HepG2 (cell line): ENCODE data around the gene RBCK1. TPM values are rescaled to one million over a fixed set of nuclear protein-coding genes. Genes with fewer than 3 reads are reported as not detected.
A peak's percentile ranks its signal among the peaks of the same experiment; 100 is the strongest.

Experiments used
- ATAC-seq: fragments of 200-7000 bp; cut with Tn5 transposase; 3 replicates; pipeline ENCODE4 v1.9.1; 2020; ENCODE audit warnings: mild to moderate bottlenecking, moderate library complexity
- BruUV-seq: library from RNA; stranded (reverse); fragments of 400-500 nt; replicated peaks from 2 replicates; lab custom pipeline; 2021; lab: Mats Ljungman, UMichigan
- CTCF ChIA-PET: fragments of 300-600 bp; formaldehyde crosslinking; extraction: SDS; loops from one replicate; lab custom pipeline; 2021; ENCODE audit warnings: low total read pairs, inconsistent platforms, low intra/inter-chr PET ratio; lab: Yijun Ruan, JAX
- POLR2A ChIA-PET: fragments of 350-600 bp; sonication (Branson Sonifier 250); formaldehyde crosslinking; loops from one replicate; lab custom pipeline; 2020; ENCODE audit warnings: antibody characterized with exemption, inconsistent platforms; lab: Yijun Ruan, JAX
- DNase-seq: peaks from one replicate; pipeline ENCODE4 v3.0.0-alpha.2; 2015; ENCODE audit warnings: low spot score
- FAIRE-seq: peaks from 3 replicates; lab custom pipeline; 2011; peaks lifted over from hg19 to GRCh38; lab: Jason Lieb, UNC
- H2AFZ ChIP-seq: one replicate; pipeline ENCODE4 v1.6.1; 2011; ENCODE audit warnings: low read length, inconsistent platforms
- H3K27ac ChIP-seq: fragments of 300-600 bp; 3 replicates; pipeline ENCODE4 v1.8.0; 2011; ENCODE audit warnings: mixed run types, mild to moderate bottlenecking, mixed read lengths, low read length, inconsistent platforms; ENCODE audit not compliant: insufficient read depth; ENCODE audit errors: extremely low read length
- H3K27me3 ChIP-seq, 2 experiments: fragments of 200-600 bp in 1 of 2; 2 replicates in 1 of 2; 3 replicates in 1 of 2; pipeline versions ENCODE4 v1.6.0 to v1.8.0; 2011; ENCODE audit warnings: low read length in 2 of 2, mild to moderate bottlenecking in 2 of 2, moderate library complexity in 2 of 2, inconsistent platforms in 1 of 2; ENCODE audit not compliant: insufficient read depth in 2 of 2, control insufficient read depth in 1 of 2
- H3K36me3 ChIP-seq, 2 experiments: fragments of 200-600 bp in 1 of 2; replicated peaks in 1 of 2; 2 replicates in 1 of 2; 3 replicates in 1 of 2; pipeline versions ENCODE4 v1.5.1 to v1.8.0; 2011; ENCODE audit warnings: low read length in 2 of 2, inconsistent platforms in 1 of 2; ENCODE audit not compliant: insufficient read depth in 2 of 2, control insufficient read depth in 1 of 2
- H3K4me1 ChIP-seq: 2 replicates; pipeline ENCODE4 v1.5.1; 2012; ENCODE audit warnings: low read length, inconsistent platforms; ENCODE audit not compliant: insufficient read depth
- H3K4me2 ChIP-seq: 2 replicates; pipeline ENCODE4 v1.6.0; 2011; ENCODE audit warnings: low read depth, low read length, inconsistent platforms
- H3K4me3 ChIP-seq, 3 experiments: fragments of 200-600 bp in 1 of 3; sonication (generic), shearing (Covaris generic) in 1 of 3; replicated peaks in 1 of 3; 2 replicates each; pipeline ENCODE4 v1.5.1; 2011 to 2016; ENCODE audit warnings: low read length in 3 of 3, inconsistent platforms in 2 of 3, low read depth in 2 of 3, mild to moderate bottlenecking in 2 of 3, control low read depth in 1 of 3, mixed read lengths in 1 of 3; ENCODE audit not compliant: insufficient read depth in 1 of 3
- H3K79me2 ChIP-seq: one replicate; pipeline ENCODE4 v1.6.1; 2011; ENCODE audit warnings: low read length, inconsistent platforms; ENCODE audit not compliant: insufficient read depth
- H3K9ac ChIP-seq: 2 replicates; pipeline ENCODE4 v1.6.0; 2011; ENCODE audit warnings: mild to moderate bottlenecking, low read depth, low read length, inconsistent platforms; ENCODE audit not compliant: insufficient read depth
- H3K9me3 ChIP-seq: 2 replicates; pipeline ENCODE4 v1.5.1; 2012; ENCODE audit warnings: mild to moderate bottlenecking, low read length
- H4K20me1 ChIP-seq: 2 replicates; pipeline ENCODE4 v1.6.0; 2011; ENCODE audit warnings: inconsistent platforms, mild to moderate bottlenecking, low read length, moderate library complexity; ENCODE audit not compliant: insufficient read depth
- ARNTL ChIP-seq: sonication (generic); formaldehyde crosslinking; IDR thresholded peaks from 2 replicates; pipeline ENCODE4 v1.4.0; 2020; ENCODE audit warnings: mild to moderate bottlenecking, missing genetic modification reagents
- BATF2 ChIP-seq: sonication (generic); formaldehyde crosslinking; IDR thresholded peaks from 2 replicates; pipeline ENCODE4 v1.8.0; 2022; ENCODE audit warnings: mild to moderate bottlenecking, missing genetic modification reagents, moderate library complexity
- BORCS8-MEF2B ChIP-seq: sonication (generic); formaldehyde crosslinking; IDR thresholded peaks from 2 replicates; pipeline ENCODE4 v1.8.0; 2022; ENCODE audit warnings: mild to moderate bottlenecking, missing genetic modification reagents
- GTF3A ChIP-seq: sonication (generic); formaldehyde crosslinking; conservative IDR thresholded peaks from 2 replicates; pipeline ENCODE4 v1.4.0; 2020; ENCODE audit warnings: mild to moderate bottlenecking, missing genetic modification reagents
- IKZF1 ChIP-seq: fragments of 450-650 bp; IDR thresholded peaks from 2 replicates; pipeline ENCODE4 v1.7.1; 2016
- KLF12 ChIP-seq: sonication (generic); formaldehyde crosslinking; IDR thresholded peaks from 2 replicates; pipeline ENCODE4 v1.4.0; 2020; ENCODE audit warnings: missing genetic modification reagents, borderline replicate concordance
- NRL ChIP-seq: sonication (generic); formaldehyde crosslinking; IDR thresholded peaks from 2 replicates; pipeline ENCODE4 v1.5.0; 2020; ENCODE audit warnings: missing genetic modification reagents, mild to moderate bottlenecking, moderate library complexity, borderline replicate concordance
- PCBP2 ChIP-seq: fragments of 200-400 bp; formaldehyde crosslinking; optimal IDR thresholded peaks from 2 replicates; pipeline ENCODE3; 2018; ENCODE audit warnings: low read length, low read depth; ENCODE audit not compliant: poor library complexity, severe bottlenecking
- POLR2A ChIP-seq, 2 experiments: IDR thresholded peaks; 2 replicates each; pipeline ENCODE4 v1.6.1; 2011; ENCODE audit warnings: low read depth in 2 of 2, low read length in 2 of 2, mild to moderate bottlenecking in 1 of 2, moderate library complexity in 1 of 2; ENCODE audit not compliant: insufficient read depth in 1 of 2
- PRDM15 ChIP-seq: sonication (generic); formaldehyde crosslinking; IDR thresholded peaks from 2 replicates; pipeline ENCODE4 v1.4.0; 2020; ENCODE audit warnings: missing genetic modification reagents
- SALL2 ChIP-seq: sonication (generic); formaldehyde crosslinking; IDR thresholded peaks from 2 replicates; pipeline ENCODE4 v1.8.1; 2023; ENCODE audit warnings: mild to moderate bottlenecking, missing genetic modification reagents, inconsistent platforms
- TOPORS ChIP-seq: sonication (generic); formaldehyde crosslinking; IDR thresholded peaks from 2 replicates; pipeline ENCODE4 v1.8.0; 2023; ENCODE audit warnings: mild to moderate bottlenecking, missing genetic modification reagents
- YY1 ChIP-seq: IDR thresholded peaks from 2 replicates; pipeline ENCODE4 v1.6.1; 2011; ENCODE audit warnings: low read length, low read depth, moderate library complexity, mild to moderate bottlenecking; ENCODE audit not compliant: insufficient read depth, insufficient replicate concordance
- ZBTB20 ChIP-seq: sonication (generic); formaldehyde crosslinking; IDR thresholded peaks from 2 replicates; pipeline ENCODE4 v1.8.1; 2023; ENCODE audit warnings: missing genetic modification reagents, low read depth, mild to moderate bottlenecking, borderline replicate concordance
- ZFP36 ChIP-seq: fragments of 150-350 bp; IDR thresholded peaks from 2 replicates; pipeline ENCODE4 v1.6.1; 2018; ENCODE audit warnings: borderline replicate concordance, low read length, low read depth; ENCODE audit not compliant: partially characterized antibody
- ZNF124 ChIP-seq: sonication (generic); formaldehyde crosslinking; IDR thresholded peaks from 2 replicates; pipeline ENCODE4 v1.4.0; 2020; ENCODE audit warnings: missing genetic modification reagents
- ZNF234 ChIP-seq: sonication (generic); formaldehyde crosslinking; conservative IDR thresholded peaks from 2 replicates; pipeline ENCODE4 v1.5.1; 2020; ENCODE audit warnings: mild to moderate bottlenecking, missing genetic modification reagents
- WGBS: methylation state at CpG from one replicate; pipeline ENCODE4 v1.1.6; 2017; ENCODE audit warnings: low lambda C conversion rate; 5-methylcytosine and 5-hydroxymethylcytosine counted together
- in situ Hi-C: cut with HindIII; loops from 2 replicates; pipeline ENCODE4 v1.10.0; 2017; ENCODE audit warnings: low pct_unique_long_range_greater_than_20kb; ENCODE audit not compliant: extremely low pct_ligation_motif_present
- intact Hi-C: fragments of 100-400 bp; cut with micrococcal nuclease; formaldehyde crosslinking; loops from one replicate; pipeline ENCODE4 v1.10.0; 2022; ENCODE audit not compliant: unreplicated experiment
- polyA plus RNA-seq, 8 experiments: library from polyadenylated mRNA; depleted of rRNA in 3 of 8; stranded (reverse) in 7 of 8; unstranded in 1 of 8; fragments of >200 nt; fragmentation: Illumina TruSeq in 4 of 8; extraction: Trizol in 4 of 8; gene quantifications; 2 replicates each; pipeline versions ENCODE4 v1.2.1 to v1.2.3, GENCODE V29; 2011 to 2016; ENCODE audit warnings: low read depth in 4 of 8, missing spikeins in 1 of 8, mixed read lengths in 1 of 8; ENCODE audit not compliant: insufficient read depth in 1 of 8
- total RNA-seq, 5 experiments: library from RNA; depleted of rRNA; stranded (reverse); fragments of >200 nt; fragmentation: Illumina TruSeq; extraction: Trizol; gene quantifications; 2 replicates each; pipeline ENCODE4 v1.2.3, GENCODE V29; 2016; ENCODE audit warnings: low read depth in 1 of 5
- TF ChIP-seq, protein P1 (sequence below): sonication (generic); formaldehyde crosslinking; IDR thresholded peaks from 2 replicates; pipeline ENCODE4 v1.4.0; 2020; ENCODE audit warnings: mild to moderate bottlenecking, missing genetic modification reagents
- TF ChIP-seq, protein P2 (sequence below): IDR thresholded peaks from 2 replicates; pipeline ENCODE4 v1.6.1; 2016; ENCODE audit warnings: missing compliant biosample characterization, missing genetic modification reagents, borderline replicate concordance

The RBCK1 gene
- total and polyA plus RNA-seq, 2 of the 13 experiments (the other 11 are each of a cell fraction or from before 2014, with no cell fraction given): 149 to 215 TPM

GRCh38 chr20:428658-429200, 20.6 kb downstream of the RBCK1 start:
- intact Hi-C loops (no loop called here), in situ Hi-C loops (no loop called here)
- Histone ChIP-seq H3K9ac (no peak overlapping the region), H3K4me1 (no peaks in the 10 kb centered on the region), H3K9me3 (no peaks in the 10 kb centered on the region), H3K4me3 (no peak overlapping the region), H3K27me3 (no peaks in the 10 kb centered on the region), H2AFZ (no peak overlapping the region), H3K36me3 (peaks cover 35 to 61% of the 10 kb centered on the region in 2 experiments), H3K27ac (no peak overlapping the region), H3K4me2 (no peak overlapping the region), H4K20me1 (no peaks in the 10 kb centered on the region), H3K79me2 (no peaks in the 10 kb centered on the region)
- ATAC-seq: peak; percentile 1; the same call in 2 of the 3 replicates
- WGBS: 92% methylated on average over 14 of the region's 14 CpGs
- FAIRE-seq: no peak
- no peak for DNase-seq
- POLR2A ChIA-PET: interaction anchor here (1.1 to 3.3 kb wide), 5 partner anchors 21 to 66 kb away, joined by 3 to 18 read pairs (median 10); partner anchors contain the start of gene RBCK1
- no TSS peak for BruUV-seq
- CTCF ChIA-PET: interaction anchor here (1.1 kb wide), 1 partner anchor 75 kb away, joined by 3 read pairs; no protein-coding TSS in a partner anchor
- TF ChIP-seq KLF12 (CRISPR knock-in tag) (no peak), ZNF234 (CRISPR knock-in tag) (no peak), TOPORS (CRISPR knock-in tag) (no peak), ZBTB20 (CRISPR knock-in tag) (no peak), NRL (CRISPR knock-in tag) (no peak), BATF2 (CRISPR knock-in tag) (no peak), ARNTL (no peak), PRDM15 (CRISPR knock-in tag) (no peak), POLR2A (IDR thresholded peaks at IDR 0.05; ENCODE audit: insufficient read depth in 1 of 2, low read depth in 2 of 2, low read length in 2 of 2) (0 out of 4 replicates have a peak, but pooled peaks of 1 of the 2 experiments have one; percentile 27), YY1 (no peak), IKZF1 (no peak), ZFP36 (no peak), ZNF124 (CRISPR knock-in tag) (no peak), PCBP2 (no peak), GTF3A (CRISPR knock-in tag) (no peak), SALL2 (no peak), BORCS8-MEF2B (CRISPR knock-in tag) (no peak)
- TF ChIP-seq, protein P1, sequence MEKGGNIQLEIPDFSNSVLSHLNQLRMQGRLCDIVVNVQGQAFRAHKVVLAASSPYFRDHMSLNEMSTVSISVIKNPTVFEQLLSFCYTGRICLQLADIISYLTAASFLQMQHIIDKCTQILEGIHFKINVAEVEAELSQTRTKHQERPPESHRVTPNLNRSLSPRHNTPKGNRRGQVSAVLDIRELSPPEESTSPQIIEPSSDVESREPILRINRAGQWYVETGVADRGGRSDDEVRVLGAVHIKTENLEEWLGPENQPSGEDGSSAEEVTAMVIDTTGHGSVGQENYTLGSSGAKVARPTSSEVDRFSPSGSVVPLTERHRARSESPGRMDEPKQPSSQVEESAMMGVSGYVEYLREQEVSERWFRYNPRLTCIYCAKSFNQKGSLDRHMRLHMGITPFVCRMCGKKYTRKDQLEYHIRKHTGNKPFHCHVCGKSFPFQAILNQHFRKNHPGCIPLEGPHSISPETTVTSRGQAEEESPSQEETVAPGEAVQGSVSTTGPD: no peak
- TF ChIP-seq, protein P2, sequence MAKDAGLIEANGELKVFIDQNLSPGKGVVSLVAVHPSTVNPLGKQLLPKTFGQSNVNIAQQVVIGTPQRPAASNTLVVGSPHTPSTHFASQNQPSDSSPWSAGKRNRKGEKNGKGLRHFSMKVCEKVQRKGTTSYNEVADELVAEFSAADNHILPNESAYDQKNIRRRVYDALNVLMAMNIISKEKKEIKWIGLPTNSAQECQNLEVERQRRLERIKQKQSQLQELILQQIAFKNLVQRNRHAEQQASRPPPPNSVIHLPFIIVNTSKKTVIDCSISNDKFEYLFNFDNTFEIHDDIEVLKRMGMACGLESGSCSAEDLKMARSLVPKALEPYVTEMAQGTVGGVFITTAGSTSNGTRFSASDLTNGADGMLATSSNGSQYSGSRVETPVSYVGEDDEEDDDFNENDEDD (CRISPR knock-in tag): no peak
